Uterus (tissue), 4 donors: Measurements from ENCODE around the gene DACT1. TPM values are rescaled to one million over a fixed set of nuclear protein-coding genes. Genes with fewer than 3 reads are reported as not detected.

Source experiments
- DNase-seq, 2 donors: peaks; one replicate each; pipeline ENCODE4 v3.0.0-alpha.2; 2019 to 2020
- H3K27ac ChIP-seq, 2 donors: fragments of 200-600 bp; sonication (generic); 1 replicate in 1 of 2; 2 replicates in 1 of 2; pipeline ENCODE4 v1.5.1; 2016 to 2018
- H3K27me3 ChIP-seq, 2 donors: fragments of 200-600 bp; sonication (generic); one replicate each; pipeline ENCODE4 v1.5.1; 2018 to 2019; ENCODE audit warnings: control low read depth in 1 of 2
- H3K36me3 ChIP-seq, 2 donors: fragments of 200-600 bp; sonication (generic); one replicate each; pipeline ENCODE4 v1.5.1; 2019; ENCODE audit warnings: control low read depth in 1 of 2
- H3K4me1 ChIP-seq, 2 donors: fragments of 200-600 bp; sonication (generic); one replicate each; pipeline ENCODE4 v1.5.1; 2018 to 2019; ENCODE audit warnings: control low read depth in 1 of 2
- H3K4me3 ChIP-seq, 2 donors: fragments of 200-600 bp; sonication (generic); 1 replicate in 1 of 2; 2 replicates in 1 of 2; pipeline ENCODE4 v1.5.1; 2018 to 2019; ENCODE audit warnings: mild to moderate bottlenecking in 1 of 2
- H3K9me3 ChIP-seq, 2 donors: fragments of 200-600 bp; sonication (generic); one replicate each; pipeline ENCODE4 v1.5.1; 2019; ENCODE audit warnings: control low read depth in 1 of 2
- POLR2A ChIP-seq, 2 donors: fragments of 450-650 bp; IDR thresholded peaks; one replicate each; pipeline ENCODE4 v1.6.1; 2016; ENCODE audit warnings: antibody characterized with exemption in 2 of 2, mild to moderate bottlenecking in 1 of 2, moderate library complexity in 1 of 2
- intact Hi-C: fragments of 100-400 bp; cut with DNase I; formaldehyde crosslinking; loops from one replicate; pipeline ENCODE4 v1.15.1; 2023; ENCODE audit warnings: low total_unique reads
- total RNA-seq, 4 donors: library from RNA; depleted of rRNA in 3 of 4; stranded (reverse); fragments of >200 nt in 3 of 4; gene quantifications; one replicate each; pipeline versions ENCODE4 v1.1.0 to v1.2.4, GENCODE V29; 2014 to 2023
- TF ChIP-seq, protein P1 (sequence below), 4 experiments: fragments of 200-600 bp in 2 of 4; fragments of 450-650 bp in 2 of 4; sonication (generic) in 2 of 4; IDR thresholded peaks; one replicate each; pipeline ENCODE4 v1.5.1; 2016 to 2019; ENCODE audit warnings: antibody characterized with exemption in 4 of 4, mild to moderate bottlenecking in 2 of 4, moderate library complexity in 1 of 4
- donor health status: DM: yes; HTN: yes; CAD: no.

DACT1 gene
- total RNA-seq, 4 donors from 2014 or later = 1.5 to 49.6 (median 10.5) TPM

DNA sequence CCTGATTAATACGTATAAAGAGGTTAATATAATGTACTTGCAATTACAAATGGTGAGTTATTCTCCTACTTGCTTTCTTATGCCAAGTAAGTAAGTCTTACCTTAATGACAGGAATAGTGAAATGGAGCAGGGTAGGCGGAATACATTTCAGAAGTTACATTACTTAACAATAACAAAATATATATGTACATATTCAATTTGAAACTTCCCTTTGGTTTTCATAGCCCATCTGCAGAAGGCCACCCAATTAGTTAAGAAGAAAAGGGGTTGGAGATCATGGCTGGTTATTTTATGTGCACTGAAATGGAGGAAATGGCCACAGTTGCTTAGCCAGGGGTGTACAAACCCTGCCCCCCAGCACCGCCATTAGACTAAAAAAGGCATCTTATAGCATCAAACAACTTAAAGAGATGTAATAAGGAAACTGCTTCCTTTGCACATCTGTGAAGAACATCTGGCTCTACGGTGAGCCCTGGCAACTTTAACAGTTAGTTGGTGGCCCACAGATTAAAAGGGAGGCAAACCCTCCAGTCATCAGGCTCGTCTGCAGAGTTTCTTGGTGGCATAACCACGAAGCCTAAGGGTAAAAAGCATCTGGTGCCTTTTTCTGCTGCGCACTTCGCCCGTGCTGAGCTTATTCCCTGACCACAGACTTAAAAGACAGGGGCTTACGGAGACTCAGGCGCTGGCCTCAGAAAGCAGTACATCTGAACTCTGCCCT, 38.8 kb upstream of the DACT1 start:
- no peak for DNase-seq
- TF ChIP-seq, protein P1, sequence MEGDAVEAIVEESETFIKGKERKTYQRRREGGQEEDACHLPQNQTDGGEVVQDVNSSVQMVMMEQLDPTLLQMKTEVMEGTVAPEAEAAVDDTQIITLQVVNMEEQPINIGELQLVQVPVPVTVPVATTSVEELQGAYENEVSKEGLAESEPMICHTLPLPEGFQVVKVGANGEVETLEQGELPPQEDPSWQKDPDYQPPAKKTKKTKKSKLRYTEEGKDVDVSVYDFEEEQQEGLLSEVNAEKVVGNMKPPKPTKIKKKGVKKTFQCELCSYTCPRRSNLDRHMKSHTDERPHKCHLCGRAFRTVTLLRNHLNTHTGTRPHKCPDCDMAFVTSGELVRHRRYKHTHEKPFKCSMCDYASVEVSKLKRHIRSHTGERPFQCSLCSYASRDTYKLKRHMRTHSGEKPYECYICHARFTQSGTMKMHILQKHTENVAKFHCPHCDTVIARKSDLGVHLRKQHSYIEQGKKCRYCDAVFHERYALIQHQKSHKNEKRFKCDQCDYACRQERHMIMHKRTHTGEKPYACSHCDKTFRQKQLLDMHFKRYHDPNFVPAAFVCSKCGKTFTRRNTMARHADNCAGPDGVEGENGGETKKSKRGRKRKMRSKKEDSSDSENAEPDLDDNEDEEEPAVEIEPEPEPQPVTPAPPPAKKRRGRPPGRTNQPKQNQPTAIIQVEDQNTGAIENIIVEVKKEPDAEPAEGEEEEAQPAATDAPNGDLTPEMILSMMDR (IDR thresholded peaks at IDR 0.05) = no peak
- TF ChIP-seq POLR2A (IDR thresholded peaks at IDR 0.05) = no peak
- no peak overlapping the region for H3K4me3 ChIP-seq
- intact Hi-C loops = no loop called here
- no peaks in the 10 kb centered on the region for H3K9me3 ChIP-seq
- H3K27ac ChIP-seq = no peak overlapping the region
- H3K36me3 ChIP-seq = no peaks in the 10 kb centered on the region
- H3K4me1 ChIP-seq = no peaks in the 10 kb centered on the region
- H3K27me3 ChIP-seq = no peaks in the 10 kb centered on the region

DNA sequence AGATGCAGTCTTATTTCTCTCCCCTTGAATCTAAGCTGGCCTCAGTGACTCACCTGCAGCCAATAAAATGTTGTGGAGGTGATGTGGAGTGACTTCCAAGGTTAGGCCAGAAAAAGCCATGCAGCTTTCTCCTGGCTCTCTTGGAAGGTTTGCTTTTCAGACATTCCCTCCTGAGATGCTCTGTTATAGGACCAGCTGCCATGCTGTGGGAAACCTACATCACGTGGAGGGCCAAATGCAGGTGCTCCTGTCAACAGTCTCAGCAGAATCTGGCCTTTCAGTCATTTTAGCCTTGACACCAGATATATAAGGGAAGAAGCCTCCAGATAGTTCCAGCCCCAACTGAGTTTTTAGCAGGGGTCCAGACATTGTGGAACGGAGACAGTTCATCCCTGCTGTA, 38.1 kb upstream of the DACT1 start:
- Histone ChIP-seq H3K4me1 (no peaks in the 10 kb centered on the region), H3K27me3 (no peaks in the 10 kb centered on the region), H3K4me3 (no peak overlapping the region), H3K9me3 (no peaks in the 10 kb centered on the region), H3K27ac (no peak overlapping the region), H3K36me3 (no peaks in the 10 kb centered on the region)
- no peak for DNase-seq
- intact Hi-C loops = no loop called here
- TF ChIP-seq, protein P1 (IDR thresholded peaks at IDR 0.05) = no peak
- no peak for TF ChIP-seq POLR2A (IDR thresholded peaks at IDR 0.05)

DNA sequence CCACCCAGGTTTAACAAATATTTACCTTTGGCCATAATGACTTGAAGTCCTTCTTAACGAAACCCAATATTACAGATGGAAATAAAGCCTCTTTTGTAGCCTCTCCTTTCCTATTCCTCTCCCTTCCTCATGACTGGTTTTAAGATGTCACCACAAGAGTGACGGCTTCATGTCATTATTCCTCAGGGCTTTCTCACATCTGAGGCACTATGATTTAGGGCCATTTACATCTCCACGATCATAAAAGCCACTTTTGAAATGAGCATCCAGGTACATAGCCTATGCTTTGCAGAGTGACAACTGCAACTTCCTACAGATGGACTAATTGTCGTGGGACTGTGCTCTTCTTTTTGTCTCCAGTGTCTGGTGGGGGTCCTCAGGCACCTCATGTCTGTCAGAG, 32.3 kb upstream of the DACT1 start:
- Histone ChIP-seq H3K36me3 (no peaks in the 10 kb centered on the region), H3K27ac (no peak overlapping the region), H3K4me3 (no peak overlapping the region), H3K9me3 (no peaks in the 10 kb centered on the region), H3K27me3 (no peaks in the 10 kb centered on the region), H3K4me1 (no peaks in the 10 kb centered on the region)
- TF ChIP-seq, protein P1 (IDR thresholded peaks at IDR 0.05) = no peak
- no peak for TF ChIP-seq POLR2A (IDR thresholded peaks at IDR 0.05)
- DNase-seq = no peak
- intact Hi-C loops = no loop called here

DNA sequence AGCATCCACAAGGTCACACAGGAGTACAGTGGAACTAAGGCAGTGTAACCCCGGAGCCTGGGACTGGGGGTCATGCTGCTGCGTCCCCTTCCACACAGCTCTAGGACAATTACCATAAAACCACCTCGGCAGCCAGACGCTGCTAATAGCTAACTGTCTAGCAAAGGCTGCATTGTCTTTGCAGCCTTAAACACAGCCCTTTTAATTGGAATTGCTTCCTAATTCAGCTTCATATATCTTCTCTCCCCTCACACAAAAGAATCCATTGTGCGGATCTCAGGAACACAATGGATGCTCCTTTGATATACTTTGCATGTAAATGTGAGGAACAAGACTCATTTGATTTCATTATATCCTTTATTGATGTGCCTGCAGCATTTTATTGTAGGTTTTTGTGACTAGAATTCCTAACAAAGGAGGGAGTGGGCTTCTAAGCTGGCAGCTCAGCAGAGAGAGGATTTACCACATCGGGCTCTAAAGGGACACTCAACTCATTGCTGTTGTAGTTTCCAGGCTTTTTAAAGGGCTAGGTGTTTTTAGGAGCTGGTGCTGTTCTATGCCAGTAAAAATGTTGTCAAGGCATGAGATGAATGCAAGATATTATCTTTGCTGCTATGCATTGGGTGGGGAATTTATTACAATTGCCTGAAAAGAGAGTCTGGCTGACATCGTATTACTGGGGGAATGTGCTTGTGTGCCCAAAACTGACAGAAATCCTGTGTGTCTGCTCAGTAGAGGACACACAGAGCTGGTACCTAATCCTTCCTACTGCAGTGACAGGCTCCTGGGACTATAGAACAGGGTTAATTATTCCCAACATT, 30.4 kb upstream of the DACT1 start:
- no peak for DNase-seq
- Histone ChIP-seq H3K4me3 (no peak overlapping the region), H3K27ac (no peak overlapping the region), H3K36me3 (no peaks in the 10 kb centered on the region), H3K9me3 (no peaks in the 10 kb centered on the region), H3K4me1 (no peaks in the 10 kb centered on the region), H3K27me3 (no peaks in the 10 kb centered on the region)
- intact Hi-C loops = no loop called here
- TF ChIP-seq POLR2A (IDR thresholded peaks at IDR 0.05) = no peak
- TF ChIP-seq, protein P1 (IDR thresholded peaks at IDR 0.05) = no peak

DNA sequence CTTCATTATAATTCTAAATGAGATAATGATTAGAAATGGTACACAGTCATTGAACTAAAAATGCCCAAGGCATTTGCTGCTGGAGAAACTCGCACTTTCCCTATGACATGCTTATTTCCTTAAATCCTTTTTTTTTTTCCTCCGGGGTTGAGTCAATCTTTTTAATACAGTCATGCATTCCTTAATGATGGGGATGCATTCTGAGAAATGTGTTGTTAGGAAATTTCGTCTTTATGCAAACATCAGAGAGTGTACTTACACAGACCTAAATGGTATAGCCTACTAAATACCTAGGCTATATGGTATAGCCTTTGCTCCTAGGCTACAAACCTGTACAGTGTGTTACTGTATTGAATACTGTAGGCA, 29.8 kb upstream of the DACT1 start:
- no peak for DNase-seq
- H3K27ac ChIP-seq = no peak overlapping the region
- H3K36me3 ChIP-seq = no peaks in the 10 kb centered on the region
- H3K9me3 ChIP-seq = no peaks in the 10 kb centered on the region
- H3K4me3 ChIP-seq = no peak overlapping the region
- H3K4me1 ChIP-seq = no peaks in the 10 kb centered on the region
- TF ChIP-seq, protein P1 (IDR thresholded peaks at IDR 0.05) = no peak
- TF ChIP-seq POLR2A (IDR thresholded peaks at IDR 0.05) = no peak
- intact Hi-C loops = no loop called here
- H3K27me3 ChIP-seq = no peaks in the 10 kb centered on the region
